Heart right ventricle (tissue), 16 donors: ENCODE results near the gene KAT14. TPM values are rescaled to one million over a fixed set of nuclear protein-coding genes. Genes with fewer than 3 reads are reported as not detected.
"Not testable (repeated sequence)": the region's sequence is repeated elsewhere in the genome, so short reads cannot be mapped to it uniquely, and the experiment has no call there.

Source experiments
- ATAC-seq, 8 donors: fragments of 200-7000 bp; cut with Tn5 transposase; one replicate each; pipeline ENCODE4 v1.9.1; 2020; ENCODE audit warnings: mild to moderate bottlenecking in 8 of 8, moderate library complexity in 8 of 8, moderate number of reproducible peaks in 1 of 8
- DNase-seq, 2 donors: peaks; one replicate each; pipeline ENCODE4 v3.0.0-alpha.2; 2020
- H3K27ac ChIP-seq, 10 donors: fragments of 200-600 bp; sonication (generic) in 2 of 10; one replicate each; pipeline versions ENCODE4 v1.5.0 to v1.8.0; 2020 to 2022; ENCODE audit warnings: mild to moderate bottlenecking in 3 of 10
- H3K27me3 ChIP-seq, 7 donors: fragments of 200-600 bp; one replicate each; pipeline ENCODE4 v1.8.0; 2021 to 2022; ENCODE audit warnings: mild to moderate bottlenecking in 2 of 7
- H3K36me3 ChIP-seq, 9 donors: fragments of 200-600 bp; sonication (generic) in 1 of 9; one replicate each; pipeline versions ENCODE4 v1.5.0 to v1.8.0; 2020 to 2022; ENCODE audit warnings: mild to moderate bottlenecking in 2 of 9
- H3K4me1 ChIP-seq, 9 donors: fragments of 200-600 bp; sonication (generic) in 1 of 9; one replicate each; pipeline versions ENCODE4 v1.5.0 to v1.8.0; 2020 to 2022; ENCODE audit warnings: mild to moderate bottlenecking in 4 of 9
- H3K4me3 ChIP-seq, 10 donors: fragments of 200-600 bp; sonication (generic) in 2 of 10; one replicate each; pipeline versions ENCODE4 v1.5.0 to v1.8.0; 2020 to 2022; ENCODE audit warnings: mild to moderate bottlenecking in 7 of 10, moderate library complexity in 2 of 10
- H3K9me3 ChIP-seq, 11 donors: fragments of 200-600 bp in 10 of 11; sonication (generic) in 2 of 11; one replicate each; pipeline versions ENCODE4 v1.5.0 to v1.8.0; 2013 to 2022; ENCODE audit warnings: mild to moderate bottlenecking in 2 of 11, control low read depth in 1 of 11, moderate library complexity in 1 of 11
- CTCF ChIP-seq, 9 donors: fragments of 200-600 bp; sonication (generic) in 2 of 9; IDR thresholded peaks; one replicate each; pipeline versions ENCODE4 v1.5.0 to v1.8.0; 2021 to 2022; ENCODE audit warnings: antibody characterized with exemption in 9 of 9, mild to moderate bottlenecking in 5 of 9, moderate library complexity in 1 of 9
- WGBS, 2 donors: extraction: QIAGEN DNeasy Blood & Tissue Kit; methylation state at CpG; one replicate each; pipeline ENCODE4 v1.1.7; 2013; ENCODE audit warnings: inconsistent platforms in 1 of 2; 5-methylcytosine and 5-hydroxymethylcytosine counted together
- intact Hi-C, 10 donors: fragments of 100-400 bp; cut with DNase I; formaldehyde crosslinking; loops; one replicate each; pipeline versions ENCODE4 v1.11.1 to v1.14.2; 2022
- polyA plus RNA-seq, 2 donors: library from polyadenylated mRNA; stranded (reverse); fragments of 200-250 nt; gene quantifications; one replicate each; pipeline ENCODE4 v1.2.3, GENCODE V29; 2013
- total RNA-seq, 10 donors: library from RNA; stranded (reverse); fragmentation: NEBNext Ultra II Directional in 3 of 10; extraction: Animal tissue kit (Norgen Biotek cat#: 25700) in 3 of 10; gene quantifications; one replicate each; pipeline versions ENCODE4 v1.2.1 to v1.2.4, GENCODE V29; 2021 to 2023
- donor health status: Arrhythmogenic right ventricular cardiomyopathy.
- donor health status: ischemic (EF 13 %, LVEDD 7.1; RV severe dilation, severe dysfunction).
- donor health status: healthy with polysubstance abuse.
- donor health status: DM: no; HTN: yes; CAD: no.
- donor health status: DM: no; HTN: no; CAD: no.
- donor health status: ischemic (EF 25% LVEDD 6.9; RV normal size, moderate dysfunction).
- donor health status: ischemic (EF 25% LVEDD 5.7; RV mildly dilated, moderate dysfunction).
- donor health status: healthy.
- donor health status: DM: yes; HTN: yes; CAD: no.
- donor health status: Ischemic cardiomyopathy.
- donor health status: ischemic (EF 35%, LVEDD 5.7; RV mildly dilated, moderate dysfunction).
- donor health status: nonischemic (EF 11% LVEDD 7.7; RV severe dilation, severe dysfunction).
- donor health status: DM: yes; HTN: yes; CAD: no.
- donor health status: PGD.
- donor health status: ischemic (EF 29% LVEDD 5.4; RV normal size, mild dysfunction).
- donor health status: nonischemic (EF 23%, LVEDD 6.1; RV moderate dilation, normal function).

KAT14 gene
- total and polyA plus RNA-seq, 12 donors: 4.2 to 16.5 (median 10.1) TPM

- no peak for TF ChIP-seq CTCF (IDR thresholded peaks at IDR 0.05)
- Histone ChIP-seq H3K9me3 (no peaks in the 10 kb centered on the region), H3K4me1 (no peaks in the 10 kb centered on the region), H3K27me3 (no peaks in the 10 kb centered on the region), H3K4me3 (no peak overlapping the region), H3K36me3 (peaks cover 0 to 72% (median 38%) of the 10 kb centered on the region in 9 donors), H3K27ac (no peak overlapping the region)
- intact Hi-C loops: no loop called here
- peak in 4 of 8 donors; percentile 31 to 53 (median 52) for ATAC-seq
- WGBS, 2 donors: 42 to 47% methylated on average over 3 of the region's 3 CpGs
- peak in 1 of 2 donors; percentile 10 for DNase-seq
Measured at GRCh38 chr20:18188434-18188833, 50.8 kb downstream of the KAT14 start.

- intact Hi-C loops: no loop called here
- H3K27ac ChIP-seq: no peak overlapping the region
- no peak for ATAC-seq
- H3K9me3 ChIP-seq: no peaks in the 10 kb centered on the region
- no peak for DNase-seq
- no peak overlapping the region for H3K4me3 ChIP-seq
- TF ChIP-seq CTCF (IDR thresholded peaks at IDR 0.05): no peak
- no peaks in the 10 kb centered on the region for H3K4me1 ChIP-seq
- no peaks in the 10 kb centered on the region for H3K27me3 ChIP-seq
- peaks cover 0 to 51% (median 22%) of the 10 kb centered on the region in 9 donors for H3K36me3 ChIP-seq
- 86 to 87% methylated on average over 3 of the region's 3 CpGs for WGBS, 2 donors
Measured at GRCh38 chr20:18190338-18191233, 52.9 kb downstream of the KAT14 start.

- H3K4me1 ChIP-seq: no peaks in the 10 kb centered on the region
- H3K4me3 ChIP-seq: no peak overlapping the region
- WGBS, 2 donors: 83% methylated on average over 1 of the region's 1 CpG
- intact Hi-C loops: no loop called here
- TF ChIP-seq CTCF (IDR thresholded peaks at IDR 0.05): no peak
- peaks cover 0 to 43% (median 16%) of the 10 kb centered on the region in 9 donors for H3K36me3 ChIP-seq
- ATAC-seq (no peak), DNase-seq (no peak)
- H3K9me3 ChIP-seq: no peaks in the 10 kb centered on the region
- no peaks in the 10 kb centered on the region for H3K27me3 ChIP-seq
- no peak overlapping the region for H3K27ac ChIP-seq
Measured at GRCh38 chr20:18191306-18191705, 53.6 kb downstream of the KAT14 start.

GRCh38 chr20:18194461-18194860, 56.8 kb downstream of the KAT14 start:
- WGBS, 2 donors: 94 to 96% methylated on average over 31 to 32 of the region's 35 CpGs
- intact Hi-C loops: not testable (repeated sequence)

GRCh38 chr20:18195931-18196330, 58.3 kb downstream of the KAT14 start:
- H3K4me3 ChIP-seq: no peak overlapping the region
- ATAC-seq (no peak), DNase-seq (no peak)
- H3K4me1 ChIP-seq: no peaks in the 10 kb centered on the region
- TF ChIP-seq CTCF (IDR thresholded peaks at IDR 0.05): no peak
- no peaks in the 10 kb centered on the region for H3K36me3 ChIP-seq
- no peak overlapping the region for H3K27ac ChIP-seq
- 89 to 90% methylated on average over 3 of the region's 3 CpGs for WGBS, 2 donors
- H3K27me3 ChIP-seq: no peaks in the 10 kb centered on the region
- intact Hi-C loops: no loop called here
- H3K9me3 ChIP-seq: peaks cover 0 to under 1% (median 0%) of the 10 kb centered on the region in 11 donors

More at GRCh38 chr20:18194461-18194860, 56.8 kb downstream of the KAT14 start:
- peaks cover 0 to 12% (median 6%) of the 10 kb centered on the region in 9 donors for H3K36me3 ChIP-seq
- H3K9me3 ChIP-seq, ATAC-seq, H3K27ac ChIP-seq, H3K27me3 ChIP-seq, H3K4me1 ChIP-seq, H3K4me3 ChIP-seq, DNase-seq: not testable (repeated sequence)
